Activated B cell treated with CpG ODN at 0.5 μM for 24 hours (primary cell): ENCODE data around the gene SMARCA4. TPM values are rescaled to one million over a fixed set of nuclear protein-coding genes. Genes with fewer than 3 reads are reported as not detected.

Experiments
- ATAC-seq: fragments of 200-7000 bp; cut with Tn5 transposase; one replicate; pipeline ENCODE4 v1.10.0; 2021; ENCODE audit warnings: low read depth, mild to moderate bottlenecking, moderate library complexity
- CTCF ChIA-PET: fragments of 350-600 bp; sonication (Branson Sonifier 250); formaldehyde crosslinking; loops from one replicate; lab custom pipeline; 2021; ENCODE audit warnings: antibody characterized with exemption; lab: Charles Lee
- POLR2A ChIA-PET: fragments of 350-600 bp; sonication (Branson Sonifier 250); formaldehyde crosslinking; loops from one replicate; lab custom pipeline; 2021; ENCODE audit warnings: antibody characterized with exemption; lab: Charles Lee
- DNase-seq: peaks from one replicate; pipeline ENCODE4 v3.0.0; 2022
- H3K27ac Mint-ChIP-seq: one replicate; pipeline ENCODE4 v1.8.0; 2020; ENCODE audit warnings: mixed read lengths
- H3K27me3 Mint-ChIP-seq: one replicate; pipeline ENCODE4 v1.8.0; 2021; ENCODE audit warnings: mixed read lengths
- H3K36me3 Mint-ChIP-seq: one replicate; pipeline ENCODE4 v1.8.0; 2021; ENCODE audit warnings: low read depth, mixed read lengths
- H3K4me1 Mint-ChIP-seq: one replicate; pipeline ENCODE4 v1.8.0; 2021; ENCODE audit warnings: mixed read lengths
- H3K4me3 Mint-ChIP-seq: one replicate; pipeline ENCODE4 v1.8.0; 2020; ENCODE audit warnings: mild to moderate bottlenecking, mixed read lengths
- H3K9me3 Mint-ChIP-seq: one replicate; pipeline ENCODE4 v1.8.0; 2020; ENCODE audit warnings: mixed read lengths
- CTCF ChIP-seq: fragments of 200-600 bp; IDR thresholded peaks from one replicate; pipeline ENCODE4 v1.8.0; 2022; ENCODE audit warnings: antibody characterized with exemption, mild to moderate bottlenecking
- intact Hi-C: fragments of 100-400 bp; cut with micrococcal nuclease; formaldehyde crosslinking; loops from one replicate; pipeline ENCODE4 v1.15.1; 2024
- total RNA-seq: library from RNA; stranded (reverse); gene quantifications from 2 replicates; pipeline ENCODE4 v1.2.3, GENCODE V29; 2022

Gene SMARCA4
- total RNA-seq, 1 donor from 2014 or later = 93.6 TPM

GRCh38 chr19:10920781-10921180 is 40.0 kb upstream of the SMARCA4 start:
- Mint-ChIP-seq H3K27me3 (no peaks in the 10 kb centered on the region), H3K4me3 (no peak overlapping the region), H3K4me1 (no peaks in the 10 kb centered on the region), H3K36me3 (peaks cover 52% of the 10 kb centered on the region), H3K27ac (no peak overlapping the region), H3K9me3 (no peaks in the 10 kb centered on the region)
- CTCF ChIA-PET = no interaction called here
- TF ChIP-seq CTCF = no peak
- intact Hi-C loops = no loop called here
- no peak for DNase-seq
- ATAC-seq = no peak
- POLR2A ChIA-PET = no interaction called here

GRCh38 chr19:10921199-10921909 is 39.5 kb upstream of the SMARCA4 start:
- Mint-ChIP-seq H3K4me3 (no peak overlapping the region), H3K9me3 (no peaks in the 10 kb centered on the region), H3K27ac (no peak overlapping the region), H3K27me3 (no peaks in the 10 kb centered on the region), H3K4me1 (no peaks in the 10 kb centered on the region), H3K36me3 (peaks cover 49% of the 10 kb centered on the region)
- intact Hi-C loops = no loop called here
- POLR2A ChIA-PET = no interaction called here
- no peak for TF ChIP-seq CTCF
- CTCF ChIA-PET = no interaction called here
- DNase-seq = no peak
- no peak for ATAC-seq

GRCh38 chr19:10921910-10922637 is 38.8 kb upstream of the SMARCA4 start:
- ATAC-seq (no peak), DNase-seq (no peak)
- no peak for TF ChIP-seq CTCF
- Mint-ChIP-seq H3K27ac (no peak overlapping the region), H3K36me3 (peaks cover 49% of the 10 kb centered on the region), H3K9me3 (no peaks in the 10 kb centered on the region), H3K4me3 (no peak overlapping the region), H3K4me1 (peaks cover under 1% of the 10 kb centered on the region), H3K27me3 (no peaks in the 10 kb centered on the region)
- ChIA-PET POLR2A (no interaction called here), CTCF (interaction anchor here (0.9 kb wide), 1 partner anchor 15 kb away, joined by 4 read pairs; no protein-coding TSS in a partner anchor)
- intact Hi-C loops = no loop called here

GRCh38 chr19:10922638-10923014 is 38.2 kb upstream of the SMARCA4 start:
- POLR2A ChIA-PET = no interaction called here
- intact Hi-C loops = no loop called here

More at GRCh38 chr19:10922638-10923014, 38.2 kb upstream of the SMARCA4 start:
- peaks cover 6% of the 10 kb centered on the region for H3K4me1 Mint-ChIP-seq
- TF ChIP-seq CTCF = no peak
- H3K9me3 Mint-ChIP-seq = no peaks in the 10 kb centered on the region
- no peak overlapping the region for H3K4me3 Mint-ChIP-seq
- no peaks in the 10 kb centered on the region for H3K27me3 Mint-ChIP-seq
- ATAC-seq = no peak
- H3K36me3 Mint-ChIP-seq = peaks cover 49% of the 10 kb centered on the region
- H3K27ac Mint-ChIP-seq = no peak overlapping the region
- CTCF ChIA-PET = interaction anchor here (0.9 kb wide), 1 partner anchor 14 kb away, joined by 4 read pairs; no protein-coding TSS in a partner anchor
- no peak for DNase-seq
